Stimulated activated CD8-positive, alpha-beta memory T cell treated with anti-CD3 and anti-CD28 coated beads, Interleukin-15, amount 100 ng/mL, for 48 hours (primary cell): ENCODE results near the gene SULT1E1.

Experiments used
- DNase-seq, 2 donors: peaks; one replicate each; pipeline ENCODE4 v3.0.0-alpha.2; 2020; ENCODE audit warnings: low read depth in 2 of 2

Gene SULT1E1

GRCh38 chr4:69860052-69860451 is at the start of gene SULT1E1:
Gene SULT1E1, minus strand, starts transcription at chr4:69860145. Its CDS starts 2,501 bp downstream, at chr4:69857644.
- DNase-seq, result no peak

- DNase-seq, result no peak
Measured at GRCh38 chr4:69909195-69909594, 49.2 kb upstream of the SULT1E1 start.

- no peak for DNase-seq
Measured at GRCh38 chr4:69907151-69907550, 47.2 kb upstream of the SULT1E1 start.

DNA sequence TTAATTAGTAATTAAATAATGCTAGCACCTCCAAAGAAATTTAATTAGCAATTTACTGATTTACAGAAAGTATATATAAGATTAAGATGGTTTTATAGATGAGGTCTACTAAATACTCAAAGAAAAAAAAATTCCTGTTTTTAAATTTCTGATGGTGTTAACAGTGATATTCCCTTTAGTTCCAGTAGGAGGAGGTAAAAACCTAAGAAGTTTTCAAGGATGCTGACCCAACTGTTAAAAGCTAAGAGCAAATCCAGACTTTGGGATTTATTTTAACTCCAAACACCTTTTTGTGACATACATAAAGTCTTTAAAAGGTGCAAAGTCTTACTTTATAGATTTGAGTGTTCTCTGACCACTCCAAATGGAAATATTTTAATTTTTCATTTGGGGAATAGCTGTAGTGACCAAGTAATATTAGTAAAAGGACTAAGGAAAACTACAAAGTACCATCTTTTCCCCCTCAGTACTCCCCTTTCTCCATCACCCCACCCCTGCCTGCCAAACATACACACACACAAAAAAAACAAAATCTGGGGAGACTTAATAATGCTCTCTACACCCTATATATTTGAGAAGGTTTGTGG is 36.7 kb upstream of the SULT1E1 start:
- no peak for DNase-seq

DNA sequence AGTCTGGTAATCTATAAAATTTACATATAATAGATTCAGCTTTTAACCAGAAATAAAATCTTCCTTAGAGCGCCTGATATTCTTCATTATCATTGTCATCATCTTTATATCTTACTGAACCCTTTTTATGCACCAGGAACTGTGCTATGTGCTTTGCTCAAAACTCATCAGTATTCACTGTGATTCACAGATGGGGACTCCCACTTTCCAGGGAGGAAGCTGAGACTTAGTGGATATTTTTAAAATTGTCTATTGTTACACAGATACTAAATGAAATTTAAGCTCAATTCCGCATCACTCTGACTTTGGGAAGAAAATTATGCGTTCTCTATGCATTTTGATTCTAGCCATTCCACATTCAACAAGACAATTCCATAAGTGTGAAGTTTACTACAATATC is 34.8 kb upstream of the SULT1E1 start:
- DNase-seq, result no peak

DNA sequence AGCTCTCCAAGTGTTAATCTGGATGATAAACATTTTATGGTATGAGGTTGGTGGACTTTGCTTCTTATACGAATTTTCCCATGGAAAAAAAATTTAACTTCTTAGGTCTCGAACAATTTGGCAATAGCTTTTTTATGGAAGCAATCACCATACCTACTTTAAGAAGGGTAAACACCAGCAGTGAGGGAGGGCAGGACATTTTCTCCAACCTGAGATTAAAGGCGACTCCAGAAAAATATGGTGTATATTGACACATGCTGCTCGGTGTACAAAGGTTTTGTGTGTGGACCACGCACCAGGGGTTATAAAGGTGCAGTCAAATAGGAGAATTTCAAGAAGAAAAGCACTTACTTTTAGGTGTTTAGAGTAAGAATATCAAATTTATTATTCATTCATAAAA is 34.2 kb upstream of the SULT1E1 start:
- no peak for DNase-seq

DNA sequence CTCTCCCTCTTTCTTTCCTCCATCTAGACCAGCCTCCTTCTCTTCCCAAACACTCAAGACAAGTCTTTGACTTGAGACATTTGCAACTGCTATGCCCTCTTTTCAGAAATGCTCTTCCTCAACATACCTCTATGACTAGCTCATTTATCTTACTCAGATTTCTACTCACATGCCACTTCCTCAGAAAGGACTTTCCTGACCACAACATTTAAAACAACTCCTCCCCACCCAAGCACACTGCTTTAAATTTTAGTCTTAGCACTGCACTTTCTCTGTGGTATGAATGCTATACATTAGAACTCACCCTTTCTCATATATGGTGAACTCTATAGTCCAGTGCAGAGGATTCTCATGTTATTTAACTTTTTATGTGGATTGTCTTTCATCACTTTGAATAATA is 28.4 kb upstream of the SULT1E1 start:
- no peak for DNase-seq

DNA sequence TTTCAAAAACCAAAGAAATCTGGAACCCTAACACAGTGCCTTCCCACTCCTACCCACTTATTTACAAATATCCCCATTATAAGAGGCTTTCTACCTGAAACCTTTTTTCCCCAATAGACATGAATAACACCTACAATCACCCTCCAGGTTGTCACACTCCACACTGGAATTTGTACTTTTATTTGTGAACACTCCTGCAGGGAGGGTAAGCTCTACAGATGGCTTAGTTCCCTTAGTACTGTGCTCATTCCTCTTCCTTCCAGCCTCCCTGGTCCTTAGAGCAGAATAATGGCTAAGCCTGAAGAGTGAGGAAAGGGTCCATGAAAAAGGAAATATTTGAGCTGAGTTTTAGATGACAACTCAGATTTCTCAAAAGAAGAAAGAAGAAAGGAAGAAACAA is 22.2 kb upstream of the SULT1E1 start:
- DNase-seq, result no peak

GRCh38 chr4:69881173-69881773 is 21.3 kb upstream of the SULT1E1 start:
- DNase-seq, result no peak

DNA sequence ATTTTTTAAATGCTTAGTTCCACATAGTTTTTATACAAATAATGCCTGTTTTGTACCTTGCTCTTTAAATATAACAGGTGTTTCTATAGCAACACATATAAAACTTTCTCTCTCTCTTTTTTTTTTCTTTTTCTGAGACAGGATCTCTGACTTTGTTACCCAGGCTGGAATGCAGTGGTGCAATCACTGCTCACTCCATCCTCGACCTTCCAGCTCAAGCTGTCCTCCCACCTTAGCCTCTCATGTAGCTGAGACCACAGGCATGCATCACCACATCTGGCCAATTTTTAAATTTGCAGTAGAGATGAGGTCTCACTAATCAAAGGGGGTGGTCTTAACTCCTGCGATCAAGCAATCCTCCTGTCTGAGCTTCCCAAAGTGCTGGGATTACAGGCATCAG is 18.3 kb upstream of the SULT1E1 start:
- DNase-seq, result no peak

- no peak for DNase-seq
Measured at GRCh38 chr4:69877453-69877852, 17.5 kb upstream of the SULT1E1 start.

- no peak for DNase-seq
Measured at GRCh38 chr4:69876071-69876470, 16.1 kb upstream of the SULT1E1 start.

GRCh38 chr4:69875576-69875975 is 15.6 kb upstream of the SULT1E1 start:
- DNase-seq, result no peak

GRCh38 chr4:69874507-69874906 is 14.6 kb upstream of the SULT1E1 start:
- DNase-seq, result no peak

- no peak for DNase-seq
Measured at GRCh38 chr4:69861756-69862155, 1.8 kb upstream of the SULT1E1 start.

GRCh38 chr4:69860521-69861298 is 765 bp upstream of the SULT1E1 start:
- no peak for DNase-seq

DNA sequence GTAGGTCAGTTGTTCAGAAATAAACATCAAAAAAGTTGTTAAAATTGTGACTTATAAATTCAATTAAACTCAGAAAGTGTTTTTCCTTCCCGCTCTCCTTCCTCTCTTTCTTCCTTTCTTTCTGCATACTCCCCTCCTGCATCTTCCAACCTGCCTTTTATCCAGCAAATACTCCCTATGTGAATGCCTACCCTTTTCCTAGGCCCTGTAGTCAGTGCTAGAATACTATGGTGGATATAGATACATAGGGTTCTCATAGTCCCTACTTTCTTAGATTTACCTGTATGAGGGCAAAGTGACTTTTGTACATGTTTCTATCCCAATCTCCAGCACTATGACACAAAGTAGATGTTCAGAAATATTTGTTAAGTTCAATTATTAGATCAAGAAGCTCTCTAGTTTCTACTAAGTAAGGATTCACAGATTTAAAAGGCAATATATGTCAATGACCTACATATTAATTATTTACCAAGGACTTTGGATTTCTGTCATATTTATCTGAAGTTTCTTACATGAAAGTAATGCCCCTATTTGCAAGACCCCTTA is 732 bp downstream of the SULT1E1 start:
- no peak for DNase-seq

DNA sequence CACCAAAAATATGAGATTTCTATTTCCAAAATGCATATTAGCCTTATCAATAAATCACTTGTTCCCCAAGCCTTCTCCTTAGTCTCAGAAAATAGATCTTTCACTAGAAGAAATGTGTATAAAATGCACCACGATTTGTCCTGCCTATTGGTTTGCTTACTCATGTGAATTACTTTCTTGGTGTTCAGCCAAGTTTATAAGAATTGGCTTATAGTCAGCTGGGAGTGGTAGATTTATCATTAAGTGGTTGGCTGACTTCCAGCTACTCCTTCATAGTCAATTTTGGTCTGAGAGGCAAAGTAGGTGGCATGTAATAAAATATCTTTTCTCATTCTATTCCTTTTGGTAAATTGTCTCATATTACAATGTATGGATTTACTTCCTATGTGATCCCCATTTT is 1.3 kb downstream of the SULT1E1 start:
- DNase-seq, result no peak

DNA sequence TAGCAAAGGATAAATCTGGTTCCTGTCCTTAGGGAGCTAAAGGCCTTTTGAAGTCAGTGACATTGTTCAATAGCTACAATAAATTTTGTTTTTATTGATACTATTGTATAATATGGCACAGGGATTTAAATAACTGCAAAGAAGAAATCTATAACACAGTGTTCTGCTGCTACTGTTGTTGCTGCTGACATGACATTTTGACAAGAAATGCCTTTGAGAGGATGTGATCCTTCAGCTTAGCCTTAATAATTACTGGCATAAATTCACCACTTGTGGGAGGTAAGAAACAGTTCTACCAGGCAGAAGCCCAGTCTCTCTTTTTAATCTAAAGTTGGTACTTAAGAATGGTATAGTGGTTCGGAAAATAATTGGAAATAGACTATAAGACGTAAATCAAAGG is 4.1 kb downstream of the SULT1E1 start:
- DNase-seq, result no peak

DNA sequence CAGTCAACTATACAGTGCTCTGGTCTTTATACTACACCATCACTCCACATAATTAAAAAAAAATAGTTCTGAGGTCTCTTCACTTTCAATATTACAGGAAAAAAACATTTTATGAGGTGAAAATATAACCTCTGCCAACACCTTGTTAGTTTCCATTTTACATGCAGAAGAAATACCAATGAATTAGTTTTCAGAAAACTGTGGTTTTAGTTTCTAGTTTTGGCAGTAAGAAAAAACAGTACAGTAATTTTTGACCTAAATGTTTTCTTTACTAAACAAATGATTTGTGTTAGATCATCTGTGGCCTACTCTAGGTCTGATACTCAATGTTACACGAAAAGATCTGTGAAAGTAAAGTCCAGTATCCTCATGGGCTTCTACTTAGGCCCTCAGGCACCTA is 10.0 kb downstream of the SULT1E1 start:
- no peak for DNase-seq

GRCh38 chr4:69849297-69849696 is 10.6 kb downstream of the SULT1E1 start:
- no peak for DNase-seq

GRCh38 chr4:69848028-69848427 is 11.9 kb downstream of the SULT1E1 start:
- no peak for DNase-seq

DNA sequence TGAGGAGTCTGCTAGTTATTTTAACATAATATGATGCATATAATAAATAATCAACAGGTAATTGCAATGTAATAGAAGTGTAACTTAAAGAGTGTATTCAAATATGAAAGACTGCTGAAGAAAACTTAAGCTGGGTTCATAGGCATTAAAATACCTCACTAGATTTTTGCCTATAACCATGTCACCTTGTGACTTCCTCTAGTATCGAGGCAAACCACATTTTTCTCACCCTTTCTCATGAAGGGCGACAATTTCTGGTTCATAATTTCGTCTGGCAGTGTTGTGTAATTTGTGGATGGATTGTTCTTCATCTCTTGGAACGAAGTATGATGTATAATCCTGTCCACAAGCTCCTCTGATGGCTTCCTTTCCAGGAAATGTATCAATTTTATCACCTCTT is 16.0 kb downstream of the SULT1E1 start:
- DNase-seq, result no peak
